ENCODE results near the gene SH2B2. TPM values are rescaled to one million over a fixed set of nuclear protein-coding genes. Genes with fewer than 3 reads are reported as not detected.

Gene SH2B2
- 3.3 and 4.7 TPM in 2 replicates for total RNA-seq

GRCh38 chr7:102286237-102287110, at the start of gene SH2B2:
SH2B2 (plus strand) TSS chr7:102286868; CDS start chr7:102300551, 13,683 bp downstream.

DNA sequence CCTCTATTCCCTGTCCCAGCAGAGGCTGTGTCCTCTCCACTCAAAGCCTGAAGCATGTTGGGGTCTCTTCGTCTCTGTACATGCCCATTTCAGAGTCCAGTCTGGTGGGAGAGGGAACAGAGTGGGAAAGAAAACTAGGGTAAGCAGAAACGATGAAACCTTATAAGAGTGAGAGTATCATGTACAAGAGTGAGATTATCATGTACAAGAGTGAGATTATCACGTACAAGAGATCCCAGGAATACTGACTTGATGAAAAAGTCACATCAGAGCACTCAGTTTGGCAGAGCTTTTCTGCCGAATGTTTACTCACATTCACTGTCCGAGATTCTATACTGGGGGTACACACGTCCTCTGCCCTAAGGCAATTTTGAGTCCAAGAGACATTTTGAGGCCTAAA, 69.7 kb downstream of the SH2B2 start, which contains the start of gene SPDYE6:
TSS of gene SPDYE6 (minus strand) at position 101 of the 400 bp plus-strand sequence. CDS start 421 bp downstream, outside the sequence.

Other genes starting within 250 kb of the SH2B2 start
- gene SPDYE6, start 69.6 kb downstream of the SH2B2 start, total RNA-seq = not detected in 2 replicates
- gene PRKRIP1, start 109.5 kb downstream of the SH2B2 start, total RNA-seq = 19.0 and 20.2 TPM in 2 replicates
- gene ORAI2, start 146.7 kb downstream of the SH2B2 start, total RNA-seq = 71.9 and 106 TPM in 2 replicates
- gene ALKBH4, start 178.0 kb downstream of the SH2B2 start, total RNA-seq = 12.3 and 15.7 TPM in 2 replicates
- gene LRWD1, start 178.1 kb downstream of the SH2B2 start, total RNA-seq = 21.1 and 26.9 TPM in 2 replicates
- 16.0 and 16.1 TPM in 2 replicates for gene POLR2J, start 192.1 kb downstream of the SH2B2 start, total RNA-seq
- gene RASA4B, start 230.9 kb downstream of the SH2B2 start, total RNA-seq = 0.59 and 2.5 TPM in 2 replicates